Endothelial cell of umbilical vein (primary cell): ENCODE data around the gene LMNB1. TPM values are rescaled to one million over a fixed set of nuclear protein-coding genes. Genes with fewer than 3 reads are reported as not detected.

Source experiments
- BruUV-seq: library from RNA; stranded (reverse); fragments of 400-500 nt; replicated peaks from 2 replicates; lab custom pipeline; 2021; lab: Mats Ljungman, UMichigan
- CTCF ChIA-PET: fragments of 300-600, 350-600 bp; sonication (Branson Sonifier 250); formaldehyde crosslinking; loops from one replicate; lab custom pipeline; 2021; ENCODE audit warnings: antibody characterized with exemption, inconsistent platforms; lab: Charles Lee
- POLR2A ChIA-PET: fragments of 300-600, 350-600 bp; sonication (Branson Sonifier 250); formaldehyde crosslinking; loops from one replicate; lab custom pipeline; 2021; ENCODE audit warnings: antibody characterized with exemption, inconsistent platforms; lab: Charles Lee
- DNase-seq: peaks from one replicate; pipeline ENCODE4 v3.0.0-alpha.2; 2011; ENCODE audit warnings: low read depth, low spot score
- FAIRE-seq: peaks from 2 replicates; lab custom pipeline; 2011; peaks lifted over from hg19 to GRCh38; lab: Jason Lieb, UNC
- H2AFZ ChIP-seq: 2 replicates; pipeline ENCODE4 v1.6.0; 2012; ENCODE audit warnings: low read depth, low read length, control low read depth, inconsistent platforms
- H3K27ac ChIP-seq: 2 replicates; pipeline ENCODE4 v1.5.1; 2011; ENCODE audit warnings: low read depth, mild to moderate bottlenecking, control low read depth, low read length, moderate library complexity; ENCODE audit not compliant: insufficient read depth
- H3K27me3 ChIP-seq, 2 experiments: 2 replicates each; pipeline versions ENCODE4 v1.6.0 to v1.6.1; 2011; ENCODE audit warnings: low read length in 2 of 2, mixed read lengths in 1 of 2; ENCODE audit not compliant: control insufficient read depth in 2 of 2, insufficient read depth in 2 of 2
- H3K36me3 ChIP-seq, 2 experiments: 2 replicates in 1 of 2; 3 replicates in 1 of 2; pipeline ENCODE4 v1.5.1; 2011; ENCODE audit warnings: low read length in 2 of 2, mild to moderate bottlenecking in 1 of 2, moderate library complexity in 1 of 2; ENCODE audit not compliant: control insufficient read depth in 2 of 2, insufficient read depth in 2 of 2; ENCODE audit errors: extremely low read depth in 1 of 2
- H3K4me1 ChIP-seq: 3 replicates; pipeline ENCODE4 v1.5.1; 2011; ENCODE audit warnings: mild to moderate bottlenecking, low read length; ENCODE audit not compliant: control insufficient read depth, insufficient read depth; ENCODE audit errors: extremely low read depth
- H3K4me2 ChIP-seq: 2 replicates; pipeline ENCODE4 v1.6.1; 2011; ENCODE audit warnings: low read length, control low read depth, mixed read lengths; ENCODE audit not compliant: insufficient read depth
- H3K4me3 ChIP-seq, 3 experiments: fragments of 200-600 bp in 1 of 3; sonication (generic), shearing (Covaris generic) in 1 of 3; replicated peaks in 1 of 3; 2 replicates each; pipeline ENCODE4 v1.5.1; 2011 to 2016; ENCODE audit warnings: control low read depth in 3 of 3, low read length in 3 of 3, mild to moderate bottlenecking in 2 of 3, inconsistent platforms in 1 of 3, low read depth in 1 of 3, moderate library complexity in 1 of 3; ENCODE audit not compliant: insufficient read depth in 1 of 3
- H3K79me2 ChIP-seq: 2 replicates; pipeline ENCODE4 v1.6.0; 2012; ENCODE audit warnings: low read length, inconsistent platforms; ENCODE audit not compliant: control insufficient read depth, insufficient read depth
- H3K9ac ChIP-seq: replicated peaks from 2 replicates; pipeline ENCODE3; 2011; ENCODE audit warnings: low read length, control low read depth; ENCODE audit not compliant: insufficient read depth; ENCODE audit errors: extremely low read depth
- H3K9me1 ChIP-seq: replicated peaks from 3 replicates; pipeline ENCODE4 v1.6.0; 2011; ENCODE audit warnings: mild to moderate bottlenecking, low read length; ENCODE audit not compliant: control insufficient read depth, insufficient read depth; ENCODE audit errors: extremely low read depth
- H3K9me3 ChIP-seq: replicated peaks from 2 replicates; pipeline ENCODE4 v1.5.1; 2012; ENCODE audit warnings: low read length, inconsistent platforms; ENCODE audit not compliant: control insufficient read depth, insufficient read depth
- H4K20me1 ChIP-seq: replicated peaks from 2 replicates; pipeline ENCODE3; 2011; ENCODE audit warnings: mild to moderate bottlenecking, low read length; ENCODE audit not compliant: control insufficient read depth, insufficient read depth; ENCODE audit errors: extremely low read depth
- CTCF ChIP-seq, 2 donors: IDR thresholded peaks; 1 replicate in 1 of 2; 2 replicates in 1 of 2; pipeline ENCODE4 v1.5.1; 2011; ENCODE audit warnings: low read length in 2 of 2, mild to moderate bottlenecking in 2 of 2, moderate library complexity in 2 of 2, control low read depth in 1 of 2, inconsistent platforms in 1 of 2, low read depth in 1 of 2; ENCODE audit not compliant: insufficient read depth in 1 of 2; ENCODE audit errors: extremely low read depth in 1 of 2
- EZH2 ChIP-seq: IDR thresholded peaks from 2 replicates; pipeline ENCODE4 v1.6.1; 2012; ENCODE audit warnings: borderline replicate concordance, low read depth, mild to moderate bottlenecking, moderate library complexity, low read length, inconsistent platforms; ENCODE audit not compliant: severe bottlenecking
- FOS ChIP-seq: IDR thresholded peaks from 2 replicates; pipeline ENCODE4 v1.6.1; 2011; ENCODE audit warnings: mild to moderate bottlenecking, low read length, moderate library complexity, borderline replicate concordance; ENCODE audit not compliant: insufficient read depth
- GATA2 ChIP-seq: IDR thresholded peaks from 2 replicates; pipeline ENCODE4 v1.7.0; 2011; ENCODE audit warnings: low read depth, mild to moderate bottlenecking, moderate library complexity, mixed read lengths, low read length; ENCODE audit not compliant: insufficient read length, insufficient read depth
- JUN ChIP-seq: IDR thresholded peaks from 2 replicates; pipeline ENCODE4 v1.6.1; 2011; ENCODE audit warnings: borderline replicate concordance, low read depth; ENCODE audit not compliant: insufficient read length, insufficient read depth
- MAX ChIP-seq: IDR thresholded peaks from 2 replicates; pipeline ENCODE4 v1.6.1; 2011; ENCODE audit not compliant: insufficient read depth, insufficient read length
- MYC ChIP-seq: IDR thresholded peaks from one replicate; pipeline ENCODE4 v1.6.1; 2011; ENCODE audit warnings: mild to moderate bottlenecking, low read depth, low read length
- POLR2A ChIP-seq: IDR thresholded peaks from 2 replicates; pipeline ENCODE4 v1.6.1; 2012; ENCODE audit warnings: low read depth, mild to moderate bottlenecking, control low read depth, low read length
- POLR2AphosphoS5 ChIP-seq: IDR thresholded peaks from 2 replicates; pipeline ENCODE4 v1.6.1; 2012; ENCODE audit warnings: low read depth, mild to moderate bottlenecking, control low read depth, low read length, moderate library complexity; ENCODE audit not compliant: insufficient read depth
- dilution Hi-C: fragments of 300-500 bp; cut with MboI; formaldehyde crosslinking; loops from one replicate; pipeline ENCODE4 v1.15.0; 2019; ENCODE audit warnings: low sequenced_read_pairs; ENCODE audit not compliant: extremely low pct_ligation_motif_present
- intact Hi-C: fragments of 100-400 bp; cut with micrococcal nuclease; formaldehyde crosslinking; loops from one replicate; pipeline ENCODE4 v1.10.0; 2022
- polyA plus RNA-seq, 4 experiments: library from polyadenylated mRNA; depleted of rRNA in 3 of 4; stranded (reverse) in 3 of 4; unstranded in 1 of 4; fragments of >200 nt; gene quantifications; 2 replicates each; pipeline versions ENCODE4 v1.2.1 to v1.2.3, GENCODE V29; 2011 to 2012; ENCODE audit warnings: missing spikeins in 1 of 4
- total RNA-seq: library from RNA; stranded (reverse); gene quantifications from 2 replicates; pipeline ENCODE4 v1.2.3, GENCODE V29; 2021

The LMNB1 gene
- total and polyA plus RNA-seq, 2 donors (not counting 3 experiments of a cell fraction or from before 2014, with no cell fraction given), result 45.2 to 144 TPM

- H3K79me2 ChIP-seq, result no peaks in the 10 kb centered on the region
- no peaks in the 10 kb centered on the region for H3K36me3 ChIP-seq
- peaks cover 32% of the 10 kb centered on the region for H3K4me1 ChIP-seq
- H4K20me1 ChIP-seq, result no peaks in the 10 kb centered on the region
- TSS peak; percentile 45 for BruUV-seq
- H2AFZ ChIP-seq, result peak overlapping the region; percentile 15
- no peaks in the 10 kb centered on the region for H3K9me1 ChIP-seq
- no peaks in the 10 kb centered on the region for H3K27me3 ChIP-seq
- no peak overlapping the region for H3K4me3 ChIP-seq
- TF ChIP-seq MAX, result no peak
- TF ChIP-seq GATA2, result no peak
- no peak for TF ChIP-seq POLR2AphosphoS5
- no peak for TF ChIP-seq FOS
- no peak for TF ChIP-seq CTCF (IDR thresholded peaks at IDR 0.05; ENCODE audit: extremely low read depth in 1 of 2, insufficient read depth in 1 of 2, low read depth in 1 of 2, low read length in 2 of 2)
- TF ChIP-seq JUN, result no peak
- no peak for TF ChIP-seq EZH2
- TF ChIP-seq POLR2A, result no peak
- TF ChIP-seq MYC, result no peak
- ChIA-PET POLR2A (interaction anchor here (0.6 kb wide), 1 partner anchor 186 kb away, joined by 7 read pairs; no protein-coding TSS in a partner anchor), CTCF (interaction anchor here (1.1 kb wide), 1 partner anchor 28 kb away, joined by 4 read pairs; no protein-coding TSS in a partner anchor)
- no peak for DNase-seq
- intact Hi-C loops, result no loop called here
- no peak overlapping the region for H3K9ac ChIP-seq
- no peak overlapping the region for H3K4me2 ChIP-seq
- dilution Hi-C loops, result no loop called here
- no peaks in the 10 kb centered on the region for H3K9me3 ChIP-seq
- FAIRE-seq, result no peak
- peak overlapping the region; percentile 67 for H3K27ac ChIP-seq
These were observed 74.6 kb downstream of the LMNB1 start for GRCh38 chr5:126851501-126852011.
